ENCODE data around the gene NFYA.

- TF ChIP-seq CTCF (IDR thresholded peaks at IDR 0.05; ENCODE audit: poor library complexity, severe bottlenecking) (no peak), EZH2 (IDR thresholded peaks at IDR 0.05; ENCODE audit: borderline replicate concordance, insufficient read depth, low read length, poor library complexity, severe bottlenecking) (no peak), POLR2AphosphoS5 (IDR thresholded peaks at IDR 0.05) (no peak), RAD21 (conservative IDR thresholded peaks at IDR 0.05) (no peak)
Measured at GRCh38 chr6:41023114-41023513, 49.7 kb upstream of the NFYA start.

All from neural cell (in vitro differentiated cells).